Ascending aorta (tissue), 2 donors: Measurements from ENCODE around the gene SRSF8. TPM values are rescaled to one million over a fixed set of nuclear protein-coding genes. Genes with fewer than 3 reads are reported as not detected.

Experiments used
- DNase-seq, 2 donors: peaks; one replicate each; pipeline ENCODE4 v3.0.0-alpha.2; 2019; ENCODE audit warnings: low spot score in 2 of 2
- H3K27ac ChIP-seq, 2 donors: fragments of 200-600 bp; sonication (generic); one replicate each; pipeline ENCODE4 v1.5.1; 2016 to 2017; ENCODE audit warnings: mild to moderate bottlenecking in 1 of 2
- H3K27me3 ChIP-seq: fragments of 200-600 bp; sonication (generic); one replicate; pipeline ENCODE4 v1.5.1; 2017
- H3K36me3 ChIP-seq, 2 donors: fragments of 200-600 bp; sonication (generic); one replicate each; pipeline ENCODE4 v1.5.1; 2016
- H3K4me1 ChIP-seq, 2 donors: fragments of 200-600 bp; sonication (generic); one replicate each; pipeline ENCODE4 v1.5.1; 2016 to 2017; ENCODE audit warnings: mild to moderate bottlenecking in 1 of 2
- H3K4me3 ChIP-seq, 2 donors: fragments of 200-600 bp; sonication (generic); one replicate each; pipeline ENCODE4 v1.5.1; 2016 to 2017; ENCODE audit warnings: mild to moderate bottlenecking in 1 of 2
- H3K9me3 ChIP-seq, 2 donors: fragments of 200-600 bp; sonication (generic); one replicate each; pipeline ENCODE4 v1.5.1; 2016
- CTCF ChIP-seq, 3 experiments: fragments of 200-600 bp in 2 of 3; fragments of 450-650 bp in 1 of 3; sonication (generic) in 2 of 3; IDR thresholded peaks; one replicate each; pipeline ENCODE4 v1.5.1; 2016 to 2019; ENCODE audit warnings: antibody characterized with exemption in 3 of 3, mild to moderate bottlenecking in 1 of 3, moderate library complexity in 1 of 3
- intact Hi-C: fragments of 100-400 bp; cut with DNase I; formaldehyde crosslinking; loops from one replicate; pipeline ENCODE4 v1.15.1; 2023
- total RNA-seq: library from RNA; depleted of rRNA; stranded (reverse); fragments of >200 nt; gene quantifications from one replicate; pipeline ENCODE4 v1.1.0, GENCODE V29; 2016

Gene SRSF8
- total RNA-seq, 1 donor from 2014 or later: 42.0 TPM

GRCh38 chr11:95067039-95067840 lies 521 bp downstream of the SRSF8 start:
- Histone ChIP-seq H3K4me3 (peak overlapping the region; percentile 88 to 95), H3K4me1 (peaks cover 0 to 14% of the 10 kb centered on the region in 2 donors), H3K36me3 (peaks cover 0 to 3% of the 10 kb centered on the region in 2 donors), H3K9me3 (no peaks in the 10 kb centered on the region), H3K27me3 (no peaks in the 10 kb centered on the region), H3K27ac (peak overlapping the region; percentile 98 to 99)
- peak; percentile 71 to 78 (median 73) for TF ChIP-seq CTCF (IDR thresholded peaks at IDR 0.05)
- peak in 1 of 2 donors; percentile 93 for DNase-seq
- intact Hi-C loops: loop anchor here (1.0 to 10.0 kb wide), 6 partner anchors 40 to 723 kb away; partner anchors contain the start of genes ANKRD49, CEP57, MRE11 and SESN3

GRCh38 chr11:95067841-95068219 lies 1.1 kb downstream of the SRSF8 start:
- Histone ChIP-seq H3K27me3 (no peaks in the 10 kb centered on the region), H3K9me3 (no peaks in the 10 kb centered on the region), H3K4me3 (peak overlapping the region; percentile 88 to 95), H3K4me1 (peaks cover 0 to 14% of the 10 kb centered on the region in 2 donors), H3K36me3 (peaks cover 0 to 3% of the 10 kb centered on the region in 2 donors), H3K27ac (peak overlapping the region; percentile 98 to 99)
- no peak for DNase-seq
- intact Hi-C loops: loop anchor here (1.0 to 10.0 kb wide), 7 partner anchors 39 to 722 kb away; partner anchors contain the start of genes ANKRD49, CEP57, CWC15 and KDM4D
- TF ChIP-seq CTCF (IDR thresholded peaks at IDR 0.05): no peak

- H3K9me3 ChIP-seq: no peaks in the 10 kb centered on the region
- H3K27ac ChIP-seq: peak overlapping the region; percentile 98 to 99
- peak; percentile 69 to 91 for DNase-seq
- H3K36me3 ChIP-seq: peaks cover 0 to 3% of the 10 kb centered on the region in 2 donors
- H3K4me3 ChIP-seq: peak overlapping the region; percentile 88 to 95
- no peaks in the 10 kb centered on the region for H3K27me3 ChIP-seq
- H3K4me1 ChIP-seq: peaks cover 0 to 14% of the 10 kb centered on the region in 2 donors
- TF ChIP-seq CTCF (IDR thresholded peaks at IDR 0.05): no peak
- intact Hi-C loops: loop anchor here (1.0 to 10.0 kb wide), 5 partner anchors 39 to 639 kb away; partner anchors contain the start of genes ANKRD49, CWC15, KDM4D and MRE11
These were observed 1.8 kb downstream of the SRSF8 start for GRCh38 chr11:95068549-95068948.

GRCh38 chr11:95070471-95070870 lies 3.8 kb downstream of the SRSF8 start:
- Histone ChIP-seq H3K27me3 (no peaks in the 10 kb centered on the region), H3K36me3 (peaks cover 0 to 3% of the 10 kb centered on the region in 2 donors), H3K4me3 (no peak overlapping the region), H3K27ac (no peak overlapping the region), H3K9me3 (no peaks in the 10 kb centered on the region), H3K4me1 (peaks cover 0 to 28% of the 10 kb centered on the region in 2 donors)
- no peak for DNase-seq
- TF ChIP-seq CTCF (IDR thresholded peaks at IDR 0.05): no peak
- intact Hi-C loops: loop anchor here (10.0 kb wide), 1 partner anchor 926 kb away; no protein-coding TSS in a partner anchor

GRCh38 chr11:95072948-95073347 lies 6.2 kb downstream of the SRSF8 start:
- Histone ChIP-seq H3K36me3 (peaks cover 0 to 3% of the 10 kb centered on the region in 2 donors), H3K27me3 (no peaks in the 10 kb centered on the region), H3K27ac (no peak overlapping the region), H3K4me3 (no peak overlapping the region), H3K9me3 (no peaks in the 10 kb centered on the region), H3K4me1 (peaks cover 5 to 45% of the 10 kb centered on the region in 2 donors)
- no peak for TF ChIP-seq CTCF (IDR thresholded peaks at IDR 0.05)
- DNase-seq: no peak
- intact Hi-C loops: loop anchor here (10.0 kb wide), 1 partner anchor 928 kb away; no protein-coding TSS in a partner anchor
